HepG2 (cell line): ENCODE measurements around the gene WNT5B. TPM values are rescaled to one million over a fixed set of nuclear protein-coding genes. Genes with fewer than 3 reads are reported as not detected.
A peak's percentile ranks its signal among the peaks of the same experiment; 100 is the strongest.

ENCODE experiments used
- HIVEP1 ChIP-seq: sonication (generic); formaldehyde crosslinking; IDR thresholded peaks from 2 replicates; pipeline ENCODE4 v1.4.0; 2020; ENCODE audit warnings: mild to moderate bottlenecking, missing genetic modification reagents
- HNRNPL ChIP-seq: fragments of 200-400 bp; formaldehyde crosslinking; IDR thresholded peaks from 2 replicates; pipeline ENCODE4 v1.6.1; 2017; ENCODE audit warnings: mild to moderate bottlenecking, low read depth, low read length
- PAF1 ChIP-seq: IDR thresholded peaks from 2 replicates; pipeline ENCODE4 v1.6.1; 2016; ENCODE audit warnings: missing genetic modification reagents, missing compliant biosample characterization
- SMAD3 ChIP-seq: sonication (generic); formaldehyde crosslinking; IDR thresholded peaks from 2 replicates; pipeline ENCODE4 v1.4.0; 2020; ENCODE audit warnings: missing genetic modification reagents
- SRY ChIP-seq: sonication (generic); formaldehyde crosslinking; IDR thresholded peaks from 2 replicates; pipeline ENCODE4 v1.8.0; 2022; ENCODE audit warnings: mild to moderate bottlenecking, missing genetic modification reagents
- ZC3H13 ChIP-seq: sonication (generic); formaldehyde crosslinking; IDR thresholded peaks from 2 replicates; pipeline ENCODE4 v1.8.1; 2023; ENCODE audit warnings: mild to moderate bottlenecking, missing genetic modification reagents, moderate library complexity
- ZFP36L1 ChIP-seq: sonication (generic); formaldehyde crosslinking; IDR thresholded peaks from 2 replicates; pipeline ENCODE4 v1.8.0; 2022; ENCODE audit warnings: mild to moderate bottlenecking, missing genetic modification reagents, moderate library complexity
- ZHX1 ChIP-seq: sonication (generic); formaldehyde crosslinking; IDR thresholded peaks from 2 replicates; pipeline ENCODE4 v1.8.1; 2022; ENCODE audit warnings: low read depth, mild to moderate bottlenecking, missing genetic modification reagents
- ZNF503 ChIP-seq: sonication (generic); formaldehyde crosslinking; IDR thresholded peaks from 2 replicates; pipeline ENCODE4 v1.4.0; 2020; ENCODE audit warnings: missing genetic modification reagents
- ZNF546 ChIP-seq: sonication (generic); formaldehyde crosslinking; conservative IDR thresholded peaks from 2 replicates; pipeline ENCODE4 v1.8.1; 2023; ENCODE audit warnings: mild to moderate bottlenecking, missing genetic modification reagents
- polyA plus RNA-seq, 8 experiments: library from polyadenylated mRNA; depleted of rRNA in 3 of 8; stranded (reverse) in 7 of 8; unstranded in 1 of 8; fragments of >200 nt; fragmentation: Illumina TruSeq in 4 of 8; extraction: Trizol in 4 of 8; gene quantifications; 2 replicates each; pipeline versions ENCODE4 v1.2.1 to v1.2.3, GENCODE V29; 2011 to 2016; ENCODE audit warnings: low read depth in 4 of 8, missing spikeins in 1 of 8, mixed read lengths in 1 of 8; ENCODE audit not compliant: insufficient read depth in 1 of 8
- total RNA-seq, 5 experiments: library from RNA; depleted of rRNA; stranded (reverse); fragments of >200 nt; fragmentation: Illumina TruSeq; extraction: Trizol; gene quantifications; 2 replicates each; pipeline ENCODE4 v1.2.3, GENCODE V29; 2016; ENCODE audit warnings: low read depth in 1 of 5
- TF ChIP-seq, protein P1 (sequence below): sonication (generic); formaldehyde crosslinking; IDR thresholded peaks from 2 replicates; pipeline ENCODE4 v1.9.0; 2021; ENCODE audit warnings: missing genetic modification reagents, mild to moderate bottlenecking, borderline replicate concordance
- TF ChIP-seq, protein P2 (sequence below): sonication (generic); formaldehyde crosslinking; IDR thresholded peaks from 2 replicates; pipeline ENCODE4 v1.4.0; 2020; ENCODE audit warnings: low read depth, missing genetic modification reagents
- TF ChIP-seq, protein P3 (sequence below): sonication (generic); formaldehyde crosslinking; IDR thresholded peaks from 2 replicates; pipeline ENCODE4 v1.8.1; 2023; ENCODE audit warnings: missing genetic modification reagents, mild to moderate bottlenecking, borderline replicate concordance

Gene WNT5B
- total and polyA plus RNA-seq, 2 of the 13 experiments (the other 11 are each of a cell fraction or from before 2014, with no cell fraction given) = 0.04 TPM; not detected in 1

DNA sequence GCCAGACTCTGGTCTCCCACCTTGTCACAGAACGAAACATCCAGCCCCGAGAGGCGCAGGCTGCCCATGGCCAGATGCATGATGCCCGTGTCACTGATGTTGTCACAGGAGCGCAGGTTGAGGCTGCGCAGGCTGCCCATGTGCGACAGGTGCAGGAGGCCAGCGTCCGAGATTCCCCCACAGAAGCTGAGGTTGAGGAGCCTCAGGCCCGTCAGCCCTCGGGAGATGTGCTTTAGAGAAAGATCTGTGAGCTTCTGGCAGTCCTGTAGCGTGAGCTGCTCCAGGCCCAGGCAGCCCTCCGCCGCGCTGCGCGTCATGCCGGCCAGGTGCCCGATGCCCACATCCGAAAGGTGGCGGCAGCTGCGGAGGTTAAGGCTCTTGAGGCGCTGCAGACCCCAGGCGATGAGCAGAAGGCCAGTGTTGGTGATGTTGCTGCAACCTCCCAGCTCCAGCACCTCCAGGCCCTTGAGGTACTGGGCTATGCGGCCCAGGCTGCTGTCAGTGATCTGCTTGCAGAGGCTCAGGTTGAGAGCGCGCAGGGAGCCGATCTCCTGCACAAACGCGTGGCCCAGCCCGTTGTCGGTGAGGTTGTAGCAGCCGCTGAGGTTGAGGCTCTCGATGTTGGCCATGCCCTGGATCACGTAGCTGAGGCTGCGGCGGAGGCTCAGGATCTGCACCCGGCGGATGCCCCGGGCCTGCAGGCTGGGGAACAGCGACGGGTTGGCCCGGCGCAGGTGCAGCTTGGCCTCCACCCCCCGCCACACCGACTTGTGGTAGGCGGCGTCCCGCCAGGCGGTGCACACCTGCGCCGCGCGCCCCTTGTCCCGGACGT, 35.6 kb upstream of the WNT5B start (continued):
- TF ChIP-seq, protein P1, sequence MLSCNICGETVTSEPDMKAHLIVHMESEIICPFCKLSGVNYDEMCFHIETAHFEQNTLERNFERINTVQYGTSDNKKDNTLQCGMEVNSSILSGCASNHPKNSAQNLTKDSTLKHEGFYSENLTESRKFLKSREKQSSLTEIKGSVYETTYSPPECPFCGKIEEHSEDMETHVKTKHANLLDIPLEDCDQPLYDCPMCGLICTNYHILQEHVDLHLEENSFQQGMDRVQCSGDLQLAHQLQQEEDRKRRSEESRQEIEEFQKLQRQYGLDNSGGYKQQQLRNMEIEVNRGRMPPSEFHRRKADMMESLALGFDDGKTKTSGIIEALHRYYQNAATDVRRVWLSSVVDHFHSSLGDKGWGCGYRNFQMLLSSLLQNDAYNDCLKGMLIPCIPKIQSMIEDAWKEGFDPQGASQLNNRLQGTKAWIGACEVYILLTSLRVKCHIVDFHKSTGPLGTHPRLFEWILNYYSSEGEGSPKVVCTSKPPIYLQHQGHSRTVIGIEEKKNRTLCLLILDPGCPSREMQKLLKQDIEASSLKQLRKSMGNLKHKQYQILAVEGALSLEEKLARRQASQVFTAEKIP = no peak
- TF ChIP-seq ZC3H13 (CRISPR knock-in tag) (peak; percentile 76; the same call in 1 of the 2 replicates), ZFP36L1 (CRISPR knock-in tag) (0 out of 2 replicates have a peak, but pooled peaks have one; percentile 28), ZNF546 (CRISPR knock-in tag) (no peak), PAF1 (CRISPR knock-in tag) (no peak), HNRNPL (0 out of 2 replicates have a peak, but pooled peaks have one; percentile 9), ZHX1 (CRISPR knock-in tag) (0 out of 2 replicates have a peak, but pooled peaks have one; percentile 43), ZNF503 (no peak), SRY (peak; percentile 50; the same call in 1 of the 2 replicates), SMAD3 (CRISPR knock-in tag) (no peak), HIVEP1 (peak; percentile 67; the same call in 1 of the 2 replicates)
- TF ChIP-seq, protein P2, sequence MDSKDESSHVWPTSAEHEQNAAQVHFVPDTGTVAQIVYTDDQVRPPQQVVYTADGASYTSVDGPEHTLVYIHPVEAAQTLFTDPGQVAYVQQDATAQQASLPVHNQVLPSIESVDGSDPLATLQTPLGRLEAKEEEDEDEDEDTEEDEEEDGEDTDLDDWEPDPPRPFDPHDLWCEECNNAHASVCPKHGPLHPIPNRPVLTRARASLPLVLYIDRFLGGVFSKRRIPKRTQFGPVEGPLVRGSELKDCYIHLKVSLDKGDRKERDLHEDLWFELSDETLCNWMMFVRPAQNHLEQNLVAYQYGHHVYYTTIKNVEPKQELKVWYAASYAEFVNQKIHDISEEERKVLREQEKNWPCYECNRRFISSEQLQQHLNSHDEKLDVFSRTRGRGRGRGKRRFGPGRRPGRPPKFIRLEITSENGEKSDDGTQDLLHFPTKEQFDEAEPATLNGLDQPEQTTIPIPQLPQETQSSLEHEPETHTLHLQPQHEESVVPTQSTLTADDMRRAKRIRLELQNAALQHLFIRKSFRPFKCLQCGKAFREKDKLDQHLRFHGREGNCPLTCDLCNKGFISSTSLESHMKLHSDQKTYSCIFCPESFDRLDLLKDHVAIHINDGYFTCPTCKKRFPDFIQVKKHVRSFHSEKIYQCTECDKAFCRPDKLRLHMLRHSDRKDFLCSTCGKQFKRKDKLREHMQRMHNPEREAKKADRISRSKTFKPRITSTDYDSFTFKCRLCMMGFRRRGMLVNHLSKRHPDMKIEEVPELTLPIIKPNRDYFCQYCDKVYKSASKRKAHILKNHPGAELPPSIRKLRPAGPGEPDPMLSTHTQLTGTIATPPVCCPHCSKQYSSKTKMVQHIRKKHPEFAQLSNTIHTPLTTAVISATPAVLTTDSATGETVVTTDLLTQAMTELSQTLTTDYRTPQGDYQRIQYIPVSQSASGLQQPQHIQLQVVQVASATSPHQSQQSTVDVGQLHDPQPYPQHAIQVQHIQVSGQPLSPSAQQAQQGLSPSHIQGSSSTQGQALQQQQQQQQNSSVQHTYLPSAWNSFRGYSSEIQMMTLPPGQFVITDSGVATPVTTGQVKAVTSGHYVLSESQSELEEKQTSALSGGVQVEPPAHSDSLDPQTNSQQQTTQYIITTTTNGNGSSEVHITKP (CRISPR knock-in tag) = peak; percentile 62; the same call in 1 of the 2 replicates
- TF ChIP-seq, protein P3, sequence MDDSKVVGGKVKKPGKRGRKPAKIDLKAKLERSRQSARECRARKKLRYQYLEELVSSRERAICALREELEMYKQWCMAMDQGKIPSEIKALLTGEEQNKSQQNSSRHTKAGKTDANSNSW (CRISPR knock-in tag) = no peak
